HuH-7 (cell line): ENCODE results near the gene KCNS3.

Source experiments
- DNase-seq: peaks from one replicate; pipeline ENCODE4 v3.0.0; 2011; ENCODE audit warnings: low spot score

The KCNS3 gene, protein sequence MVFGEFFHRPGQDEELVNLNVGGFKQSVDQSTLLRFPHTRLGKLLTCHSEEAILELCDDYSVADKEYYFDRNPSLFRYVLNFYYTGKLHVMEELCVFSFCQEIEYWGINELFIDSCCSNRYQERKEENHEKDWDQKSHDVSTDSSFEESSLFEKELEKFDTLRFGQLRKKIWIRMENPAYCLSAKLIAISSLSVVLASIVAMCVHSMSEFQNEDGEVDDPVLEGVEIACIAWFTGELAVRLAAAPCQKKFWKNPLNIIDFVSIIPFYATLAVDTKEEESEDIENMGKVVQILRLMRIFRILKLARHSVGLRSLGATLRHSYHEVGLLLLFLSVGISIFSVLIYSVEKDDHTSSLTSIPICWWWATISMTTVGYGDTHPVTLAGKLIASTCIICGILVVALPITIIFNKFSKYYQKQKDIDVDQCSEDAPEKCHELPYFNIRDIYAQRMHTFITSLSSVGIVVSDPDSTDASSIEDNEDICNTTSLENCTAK

DNA sequence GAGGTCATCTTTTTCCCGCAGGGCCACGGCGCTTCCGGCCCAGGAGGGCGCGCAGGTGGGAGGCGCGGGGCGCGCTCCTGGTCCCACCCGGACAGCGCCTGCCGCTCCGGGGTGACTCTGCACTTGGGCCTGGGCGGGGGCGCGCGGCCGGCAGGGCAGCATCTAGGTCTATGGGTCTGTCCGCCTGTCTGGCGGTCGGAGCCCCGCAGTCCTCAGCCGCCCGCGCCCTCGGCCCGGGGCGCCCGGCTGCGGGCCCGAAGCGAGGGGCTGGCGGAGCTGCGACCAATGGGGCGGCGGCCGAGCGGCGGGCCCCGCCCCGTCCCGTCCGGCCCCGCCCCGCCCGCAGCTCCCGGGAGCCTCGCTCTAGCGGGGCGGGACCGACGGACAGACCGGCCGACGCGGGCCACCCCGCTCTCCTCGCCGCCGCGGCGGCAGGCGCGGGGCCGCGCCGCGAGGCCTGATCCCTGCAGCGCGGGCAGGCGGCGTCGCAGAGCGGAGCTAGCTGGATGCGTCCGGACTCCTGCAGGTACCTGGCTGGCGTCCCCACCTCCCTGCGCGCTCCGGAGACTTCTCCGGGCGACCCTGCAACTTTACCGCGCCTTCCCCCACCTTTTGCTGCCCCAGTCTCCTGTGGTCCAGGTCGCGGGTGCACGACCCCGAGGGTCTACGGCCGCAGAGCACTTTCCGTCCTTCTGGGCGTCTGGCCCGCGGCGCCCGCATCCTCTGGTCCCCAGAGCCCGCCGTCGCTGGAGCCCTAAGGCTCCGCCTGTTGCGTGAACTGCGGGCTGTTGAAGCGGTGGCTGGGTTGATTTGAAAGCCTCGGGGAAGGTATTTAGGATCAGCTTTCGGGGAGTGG is at the start of gene KCNS3:
Gene KCNS3, plus strand, starts transcription at position 387 of the 856 bp plus-strand sequence. CDS start 52,342 bp downstream, outside the sequence.
- peak; percentile 56 for DNase-seq

DNA sequence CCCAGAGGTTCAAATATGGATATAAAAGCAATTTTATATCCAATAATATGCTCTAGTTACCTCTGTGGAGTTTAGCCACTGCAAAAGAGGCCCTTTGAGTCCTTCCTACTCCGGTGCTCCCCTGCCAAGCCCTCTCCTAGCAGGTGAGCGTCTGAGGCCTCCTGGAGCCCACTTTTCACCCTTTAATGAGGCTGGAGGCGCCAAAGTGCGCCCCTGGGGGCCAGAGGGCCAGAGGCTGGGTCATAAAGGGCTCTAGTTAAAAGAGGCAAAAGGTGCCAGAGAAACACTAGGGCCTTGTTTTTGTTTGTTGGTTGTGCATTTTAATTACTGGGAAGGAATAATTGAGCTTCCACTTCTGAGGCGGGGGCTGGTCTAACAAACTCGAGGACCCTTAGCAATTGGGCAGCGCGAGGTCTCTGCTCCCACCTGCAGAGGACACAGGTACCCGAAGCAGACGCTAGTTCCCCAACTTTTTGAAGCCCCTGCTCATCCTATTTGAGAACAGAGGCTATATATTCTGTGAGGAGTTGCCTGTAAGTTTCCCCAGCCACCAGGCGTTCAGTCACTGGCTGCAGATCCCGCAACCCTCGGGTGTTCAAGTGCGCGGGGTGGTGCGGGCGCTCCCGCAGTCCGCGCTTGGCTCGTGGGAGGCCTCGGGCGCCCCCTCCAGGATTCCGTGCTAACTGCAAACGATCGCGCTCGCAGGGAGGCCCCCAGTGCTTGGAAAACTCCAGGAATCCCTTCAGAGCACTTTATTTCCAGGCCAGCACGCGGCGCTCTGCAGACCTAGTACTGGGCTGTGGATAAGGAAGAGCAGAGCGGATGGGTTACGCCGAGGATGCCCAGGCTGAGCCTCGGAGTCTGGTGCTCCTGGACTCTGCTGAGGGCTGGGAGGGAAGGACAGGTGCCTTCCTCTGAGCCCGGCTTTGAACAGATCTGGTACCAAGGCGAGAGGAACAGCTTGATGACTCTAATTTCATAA is 48.1 kb upstream of the KCNS3 start:
- DNase-seq = peak; percentile 82

- DNase-seq = no peak
Measured at GRCh38 chr2:17835516-17835915, 43.0 kb upstream of the KCNS3 start.

GRCh38 chr2:17839959-17840358 is 38.5 kb upstream of the KCNS3 start:
- no peak for DNase-seq

- DNase-seq = no peak
Measured at GRCh38 chr2:17843457-17843856, 35.0 kb upstream of the KCNS3 start.

DNA sequence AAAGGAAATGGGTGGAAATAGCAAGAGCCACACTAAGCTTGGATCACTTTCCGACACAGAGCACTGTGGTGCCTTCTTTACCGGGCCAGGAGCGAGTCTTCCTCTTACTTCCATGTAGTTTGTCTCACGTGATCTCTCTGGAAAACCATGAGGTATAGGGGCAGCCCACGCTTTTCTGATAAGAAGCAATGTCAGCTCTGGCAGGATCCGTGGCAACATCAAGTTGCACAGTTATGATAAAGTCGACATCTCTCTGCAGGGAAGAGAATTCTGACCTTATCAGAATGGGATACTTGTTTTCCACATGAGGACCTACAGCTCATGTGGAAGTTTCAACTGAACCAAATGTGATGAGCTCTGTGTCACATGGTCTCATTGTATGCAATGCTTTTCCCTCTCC is 32.7 kb upstream of the KCNS3 start:
- no peak for DNase-seq

DNA sequence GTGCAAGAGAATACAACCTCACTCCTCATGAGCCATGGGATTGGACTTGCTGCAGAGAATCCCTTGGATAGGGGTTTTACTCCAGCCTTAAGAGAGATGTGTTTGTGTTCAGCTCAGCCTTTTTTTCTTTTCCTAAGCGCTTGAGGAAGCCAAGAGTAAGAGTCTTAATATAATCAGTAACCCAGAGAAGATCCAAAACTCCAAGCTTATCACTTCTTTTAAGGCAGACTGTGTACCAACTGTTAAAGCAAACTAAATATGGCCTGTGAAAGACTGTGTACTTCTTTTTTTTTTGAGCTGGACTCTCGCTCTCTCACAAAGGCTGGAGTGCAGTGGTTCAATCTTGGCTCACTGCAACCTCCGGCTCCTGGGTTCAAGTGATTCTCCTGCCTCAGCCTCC is 31.8 kb upstream of the KCNS3 start:
- no peak for DNase-seq

GRCh38 chr2:17847236-17847635 is 31.2 kb upstream of the KCNS3 start:
- DNase-seq = no peak

- no peak for DNase-seq
Measured at GRCh38 chr2:17849275-17849674, 29.2 kb upstream of the KCNS3 start.

- DNase-seq = no peak
Measured at GRCh38 chr2:17850151-17850550, 28.3 kb upstream of the KCNS3 start.

GRCh38 chr2:17851731-17852585 is 26.5 kb upstream of the KCNS3 start:
- DNase-seq = peak; percentile 28

DNA sequence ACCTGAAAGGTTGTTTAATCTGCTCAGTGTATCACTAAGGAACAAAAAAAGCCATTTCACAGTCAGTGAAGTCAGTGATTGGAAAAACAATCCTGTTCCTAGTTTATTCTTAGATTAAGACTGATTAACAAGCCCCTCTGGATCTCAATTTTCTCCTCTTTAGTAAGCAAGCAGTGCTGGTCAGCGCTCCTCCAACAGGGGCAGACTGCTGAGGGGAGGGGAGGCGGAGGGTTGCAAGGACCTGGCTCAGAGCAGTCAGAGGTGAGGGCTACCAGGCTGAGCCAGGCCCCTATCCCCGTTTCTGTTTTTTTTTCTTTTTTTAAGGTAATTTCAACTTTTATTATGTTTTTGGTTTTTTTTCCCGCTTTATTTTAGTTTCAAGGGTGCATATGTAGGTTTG is 24.7 kb upstream of the KCNS3 start:
- no peak for DNase-seq

- no peak for DNase-seq
Measured at GRCh38 chr2:17857021-17857420, 21.4 kb upstream of the KCNS3 start.

GRCh38 chr2:17858064-17858463 is 20.4 kb upstream of the KCNS3 start:
- no peak for DNase-seq

DNA sequence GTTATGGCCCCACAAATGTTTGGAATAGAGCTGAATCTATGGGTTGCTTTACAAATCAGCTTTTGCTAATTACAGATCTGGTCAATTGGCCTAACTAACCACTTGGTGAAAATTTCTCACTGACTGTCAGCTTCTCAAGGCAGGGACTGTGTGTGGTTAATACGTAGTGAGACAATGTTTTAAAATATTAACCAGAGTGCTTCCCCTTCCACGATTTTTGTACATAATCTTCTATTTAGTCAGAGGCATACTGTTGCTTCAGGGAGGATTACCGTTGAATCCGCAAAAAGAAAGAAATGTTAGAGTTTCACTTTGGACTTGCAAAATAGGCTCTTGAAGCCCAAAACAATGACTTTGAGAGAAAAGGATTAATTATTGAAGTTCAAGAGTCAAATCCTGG is 14.9 kb upstream of the KCNS3 start:
- DNase-seq = no peak

- no peak for DNase-seq
Measured at GRCh38 chr2:17864676-17865075, 13.8 kb upstream of the KCNS3 start.

GRCh38 chr2:17867133-17867532 is 11.3 kb upstream of the KCNS3 start:
- DNase-seq = no peak

DNA sequence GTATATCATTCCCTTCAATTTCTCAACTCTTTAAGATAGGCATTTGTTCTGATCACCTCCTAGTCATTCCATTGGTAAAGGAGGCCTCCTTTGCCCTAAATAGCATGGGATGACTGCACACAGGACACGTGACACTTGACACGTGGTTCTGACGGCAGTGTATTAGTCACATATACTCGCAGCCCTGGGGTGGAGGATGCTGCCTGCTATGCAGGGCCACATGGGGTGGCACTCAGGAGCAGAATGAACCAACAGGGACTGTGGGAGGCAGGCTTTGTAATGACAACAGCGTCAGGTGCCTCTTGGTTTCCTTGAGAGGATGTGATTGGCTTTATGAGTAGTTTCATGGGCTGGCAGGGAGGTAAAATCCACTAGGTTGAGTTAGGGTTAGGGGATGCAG is 9.3 kb upstream of the KCNS3 start:
- no peak for DNase-seq

- DNase-seq = no peak
Measured at GRCh38 chr2:17871639-17872038, 6.8 kb upstream of the KCNS3 start.

DNA sequence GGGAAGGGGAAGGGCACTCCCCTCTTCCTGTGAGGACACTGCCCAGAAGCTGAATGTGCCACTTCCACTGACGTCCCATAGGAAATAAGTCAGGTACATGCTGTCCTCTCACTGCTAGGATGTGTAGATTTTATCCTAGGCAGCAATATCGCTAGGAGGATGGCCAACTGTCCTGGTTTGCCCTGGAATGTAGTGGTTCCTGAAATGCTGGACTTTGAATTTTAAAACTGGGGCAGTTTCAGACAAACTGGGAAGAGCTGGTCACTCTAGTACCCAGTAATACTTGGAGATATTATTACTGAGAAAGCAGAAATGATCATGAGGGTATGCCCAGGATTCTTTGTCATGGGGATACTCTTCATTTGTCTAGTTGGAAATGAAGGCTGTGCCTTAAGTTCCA is 5.4 kb upstream of the KCNS3 start:
- no peak for DNase-seq

GRCh38 chr2:17876590-17876989 is 1.9 kb upstream of the KCNS3 start:
- DNase-seq = no peak
